RWPE2 (cell line): ENCODE results near the gene PRKG1.

ENCODE experiments used
- ATAC-seq: fragments of 200-7000 bp; cut with Tn5 transposase; 3 replicates; pipeline ENCODE4 v1.9.1; 2021; ENCODE audit warnings: low read depth
- DNase-seq: peaks from one replicate; pipeline ENCODE4 v3.0.0-alpha.2; 2020; ENCODE audit warnings: low spot score
- H3K27ac ChIP-seq: fragments of 450-650 bp; 2 replicates; pipeline ENCODE4 v1.5.1; 2017; ENCODE audit warnings: mild to moderate bottlenecking; ENCODE audit not compliant: poor library complexity, severe bottlenecking
- H3K27me3 ChIP-seq: fragments of 250-450 bp; sonication (Bioruptor Pico); 2 replicates; pipeline ENCODE4 v1.5.1; 2021; ENCODE audit warnings: mild to moderate bottlenecking, moderate library complexity; ENCODE audit not compliant: insufficient read depth, poor library complexity, severe bottlenecking
- H3K36me3 ChIP-seq: fragments of 250-450 bp; sonication (Bioruptor Pico); 2 replicates; pipeline ENCODE4 v1.5.1; 2020; ENCODE audit warnings: low read depth, mild to moderate bottlenecking, moderate library complexity
- H3K4me1 ChIP-seq: fragments of 250-450 bp; sonication (Bioruptor Pico); 2 replicates; pipeline ENCODE4 v1.5.1; 2021; ENCODE audit warnings: mild to moderate bottlenecking, moderate library complexity; ENCODE audit not compliant: insufficient read depth, poor library complexity, severe bottlenecking
- H3K4me3 ChIP-seq: fragments of 250-450 bp; sonication (Bioruptor Pico); 2 replicates; pipeline ENCODE4 v1.5.1; 2021; ENCODE audit warnings: mild to moderate bottlenecking, moderate library complexity; ENCODE audit not compliant: severe bottlenecking
- H3K9me3 ChIP-seq: fragments of 250-450 bp; sonication (Bioruptor Pico); 2 replicates; pipeline ENCODE4 v1.5.1; 2021; ENCODE audit warnings: mild to moderate bottlenecking, moderate library complexity; ENCODE audit not compliant: severe bottlenecking
- CTCF ChIP-seq: fragments of 450-650 bp; IDR thresholded peaks from one replicate; pipeline ENCODE4 v1.5.1; 2017; ENCODE audit warnings: mild to moderate bottlenecking, moderate library complexity; ENCODE audit not compliant: poor library complexity, severe bottlenecking

Gene PRKG1

GRCh38 chr10:51092402-51092801 lies 18.1 kb downstream of the PRKG1 start:
- H3K4me3 ChIP-seq: no peak overlapping the region
- H3K9me3 ChIP-seq: no peaks in the 10 kb centered on the region
- no peak for TF ChIP-seq CTCF
- ATAC-seq: no peak
- H3K27ac ChIP-seq: no peak overlapping the region
- H3K27me3 ChIP-seq: no peaks in the 10 kb centered on the region
- DNase-seq: no peak
- no peaks in the 10 kb centered on the region for H3K36me3 ChIP-seq
- H3K4me1 ChIP-seq: no peaks in the 10 kb centered on the region

- Histone ChIP-seq H3K36me3 (no peaks in the 10 kb centered on the region), H3K4me3 (no peak overlapping the region), H3K9me3 (no peaks in the 10 kb centered on the region), H3K27me3 (no peaks in the 10 kb centered on the region), H3K4me1 (no peaks in the 10 kb centered on the region), H3K27ac (no peak overlapping the region)
- ATAC-seq (no peak), DNase-seq (no peak)
- no peak for TF ChIP-seq CTCF
Measured at GRCh38 chr10:51095444-51095843, 21.2 kb downstream of the PRKG1 start.

- no peak overlapping the region for H3K27ac ChIP-seq
- no peaks in the 10 kb centered on the region for H3K36me3 ChIP-seq
- DNase-seq: no peak
- no peak for ATAC-seq
- no peak overlapping the region for H3K4me3 ChIP-seq
- no peak for TF ChIP-seq CTCF
- H3K4me1 ChIP-seq: no peaks in the 10 kb centered on the region
- no peaks in the 10 kb centered on the region for H3K9me3 ChIP-seq
- no peaks in the 10 kb centered on the region for H3K27me3 ChIP-seq
Measured at GRCh38 chr10:51097546-51097945, 23.3 kb downstream of the PRKG1 start.

- ATAC-seq: no peak
- no peaks in the 10 kb centered on the region for H3K4me1 ChIP-seq
- no peak overlapping the region for H3K4me3 ChIP-seq
- TF ChIP-seq CTCF: no peak
- DNase-seq: no peak
- no peak overlapping the region for H3K27ac ChIP-seq
- H3K9me3 ChIP-seq: no peaks in the 10 kb centered on the region
- no peaks in the 10 kb centered on the region for H3K36me3 ChIP-seq
- no peaks in the 10 kb centered on the region for H3K27me3 ChIP-seq
Measured at GRCh38 chr10:51100221-51100620, 25.9 kb downstream of the PRKG1 start.

GRCh38 chr10:51103554-51104217 lies 29.4 kb downstream of the PRKG1 start:
- DNase-seq: no peak
- ATAC-seq: 0 out of 3 replicates have a peak, but pooled peaks have one; percentile 35

More at GRCh38 chr10:51103554-51104217, 29.4 kb downstream of the PRKG1 start:
- Histone ChIP-seq H3K4me3 (no peak overlapping the region), H3K27me3 (no peaks in the 10 kb centered on the region), H3K9me3 (no peaks in the 10 kb centered on the region), H3K36me3 (no peaks in the 10 kb centered on the region), H3K4me1 (peaks cover 5% of the 10 kb centered on the region), H3K27ac (no peak overlapping the region)
- TF ChIP-seq CTCF: no peak
